DND-41 (cell line): ENCODE measurements around the gene DCLK2.

Source experiments
- CTCF ChIP-seq: IDR thresholded peaks from 2 replicates; pipeline ENCODE4 v1.5.1; 2012; ENCODE audit warnings: borderline replicate concordance, low read length, moderate library complexity, mild to moderate bottlenecking; ENCODE audit not compliant: poor library complexity, severe bottlenecking; ENCODE audit errors: extremely low read depth
- EZH2 ChIP-seq: IDR thresholded peaks from 3 replicates; pipeline ENCODE4 v1.6.1; 2012; ENCODE audit warnings: borderline replicate concordance, low read depth, mild to moderate bottlenecking, moderate library complexity, low read length, inconsistent platforms; ENCODE audit not compliant: severe bottlenecking

DNA sequence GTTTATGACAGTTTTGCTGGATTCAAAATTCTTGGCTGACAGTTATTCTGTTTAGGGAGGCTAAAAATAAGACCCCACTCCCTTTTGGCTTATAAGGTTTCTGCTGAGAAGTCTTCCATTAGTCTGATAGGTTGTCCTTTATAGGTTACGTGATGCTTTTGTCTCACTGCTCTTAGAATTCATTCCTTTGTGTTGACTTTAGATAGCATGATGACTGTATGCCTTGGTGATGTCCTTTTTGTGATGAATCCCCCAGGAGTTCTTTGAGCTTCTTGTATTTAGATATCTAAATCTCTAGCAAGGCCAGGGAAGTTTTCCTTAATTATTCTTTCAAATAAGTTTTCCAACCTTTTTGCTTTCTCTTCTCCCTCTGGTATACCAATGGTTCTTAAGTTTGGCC, 36.4 kb downstream of the DCLK2 start:
- TF ChIP-seq CTCF, result no peak
- TF ChIP-seq EZH2, result no peak
